NOMO-1 treated with dmso at 0.1 percent for 144 hours (cell line): ENCODE results near the gene NUBPL.
"Not testable (repeated sequence)": the region's sequence is repeated elsewhere in the genome, so short reads cannot be mapped to it uniquely, and the experiment has no call there.

Source experiments
- DNase-seq: peaks from one replicate; lab custom pipeline; 2025; ENCODE audit not compliant: unreplicated experiment; lab: John Stamatoyannopoulos, UW

Gene NUBPL

DNA sequence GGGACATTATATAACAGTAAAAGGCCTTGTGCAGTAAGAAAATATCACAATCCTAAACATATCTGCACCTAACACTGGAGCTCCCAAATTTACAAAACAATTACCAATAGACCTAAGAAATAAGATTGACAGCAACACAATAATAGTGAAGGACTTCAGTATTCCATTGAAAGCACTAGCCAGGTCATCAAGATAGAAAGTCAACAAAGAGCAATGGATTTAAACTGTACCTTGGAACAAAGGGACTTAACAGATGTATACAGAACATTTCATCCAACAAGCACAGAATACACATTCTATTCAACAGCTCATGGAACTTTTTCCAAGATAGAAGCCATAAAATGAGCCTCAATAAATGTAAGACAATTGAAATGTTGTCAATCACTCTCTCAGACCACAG lies 306.4 kb downstream of the NUBPL start:
- DNase-seq, result no peak

DNA sequence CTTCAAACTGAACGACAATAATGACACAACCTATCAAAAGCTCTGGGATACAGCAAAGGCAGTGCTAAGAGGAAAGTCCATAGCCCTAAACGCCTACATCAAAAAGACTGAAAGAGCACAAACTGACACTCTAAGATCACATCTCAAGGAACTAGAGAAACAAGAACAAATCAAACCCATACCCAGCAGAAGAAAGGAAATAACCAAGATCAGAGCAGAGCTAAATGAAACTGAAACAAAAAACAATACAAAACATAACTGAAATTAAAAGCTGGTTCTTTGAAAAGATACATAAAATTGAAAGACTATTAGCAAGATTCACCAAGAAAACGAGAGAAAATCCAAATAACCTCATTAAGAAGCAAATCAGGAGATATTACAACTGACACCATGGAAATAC lies 306.9 kb downstream of the NUBPL start:
- DNase-seq, result not testable (repeated sequence)

DNA sequence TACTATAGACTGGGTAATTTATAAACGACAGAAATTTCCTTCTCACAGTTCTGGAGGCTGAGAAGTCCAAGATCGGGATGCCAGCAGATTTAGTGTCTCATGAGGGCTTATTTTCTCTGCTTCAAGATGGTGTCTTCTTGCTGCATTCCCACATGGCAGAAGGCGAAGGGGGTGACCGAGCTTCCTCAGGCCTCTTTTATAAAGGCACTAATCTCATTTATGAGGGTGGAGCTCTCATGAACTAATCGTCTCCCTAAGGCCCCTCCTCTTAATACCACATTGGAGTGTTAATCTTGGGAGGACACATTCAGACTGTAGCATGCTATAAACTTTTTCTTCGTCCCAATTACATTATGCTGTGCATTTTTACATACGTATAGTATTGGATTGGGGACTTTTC lies 315.5 kb downstream of the NUBPL start:
- no peak for DNase-seq

DNA sequence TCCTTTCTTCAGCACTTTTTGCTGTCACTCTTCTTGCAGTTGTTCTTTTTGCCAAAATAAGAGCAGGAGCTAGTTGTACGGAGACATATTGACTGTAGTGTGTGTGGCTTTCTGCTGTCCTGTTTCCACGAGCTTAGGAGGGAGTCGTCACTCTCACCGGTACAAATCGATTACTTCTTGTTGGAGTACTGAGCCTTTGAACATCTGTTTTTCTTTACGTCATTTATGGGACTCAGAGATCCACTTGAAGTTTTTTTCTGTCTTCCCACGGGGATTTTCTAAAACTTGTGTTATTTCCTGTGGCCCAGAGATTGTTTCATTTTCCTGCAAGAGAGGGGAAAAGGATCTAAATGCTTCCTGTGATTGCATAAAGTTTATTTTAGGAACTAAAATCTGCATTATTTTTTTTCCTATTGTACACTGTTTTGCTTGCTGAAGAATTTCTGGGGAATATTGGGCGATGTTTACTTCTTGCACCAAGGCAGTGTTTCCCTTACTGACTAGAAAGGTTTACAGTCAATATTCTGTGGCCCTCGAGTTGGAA lies 316.1 kb downstream of the NUBPL start:
- no peak for DNase-seq

DNA sequence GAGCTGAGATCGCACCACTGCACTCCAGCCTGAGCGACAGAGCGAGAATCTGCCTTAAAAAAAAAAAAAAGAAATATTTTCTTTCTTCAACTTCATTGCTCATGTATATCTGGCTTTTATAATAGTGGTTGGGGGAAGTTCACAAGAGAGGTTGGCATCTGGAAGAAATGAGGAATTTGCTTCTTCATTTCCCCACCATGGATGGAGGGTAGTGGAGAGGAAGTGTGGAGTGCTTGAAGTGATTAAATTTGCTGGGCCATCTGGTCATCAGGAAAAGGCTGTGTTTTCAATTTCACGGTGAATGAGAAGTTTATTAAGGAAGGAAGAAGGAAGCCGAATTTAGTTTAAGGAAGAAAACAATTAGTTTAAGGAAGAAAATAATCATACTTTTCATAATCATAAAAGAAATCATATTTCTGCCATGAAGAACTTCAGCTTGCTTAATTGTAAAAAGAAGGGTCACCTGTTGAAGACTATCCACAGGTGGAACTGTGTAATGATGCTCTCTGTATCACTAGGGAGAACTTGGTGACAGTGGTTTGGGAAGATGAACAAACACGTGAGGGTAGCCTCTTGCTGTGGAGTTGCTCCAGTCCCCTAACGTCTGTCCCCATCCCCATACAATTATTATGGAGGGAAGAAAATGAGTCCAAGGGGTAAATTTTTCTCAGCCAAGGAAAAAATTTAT lies 318.6 kb downstream of the NUBPL start:
- no peak for DNase-seq

DNA sequence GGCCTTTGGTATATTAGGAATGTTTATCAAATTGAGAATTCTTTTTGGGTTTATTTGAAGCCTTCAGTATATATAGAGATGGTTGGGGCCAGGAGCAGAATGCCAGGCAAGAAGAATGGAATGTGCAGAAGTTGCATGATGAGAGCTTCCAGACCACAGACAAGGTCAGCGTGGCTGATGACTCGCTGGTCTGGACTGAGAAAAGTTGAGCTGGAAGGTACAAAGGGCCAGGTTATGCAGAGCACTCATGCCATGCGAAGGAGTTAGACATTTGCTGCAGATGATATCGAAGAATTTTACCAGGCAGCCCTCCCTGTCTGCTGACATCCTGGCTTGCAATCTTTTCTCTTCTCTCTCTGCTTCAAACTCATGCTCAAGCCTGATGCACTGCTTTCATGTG lies 319.7 kb downstream of the NUBPL start:
- no peak for DNase-seq

DNA sequence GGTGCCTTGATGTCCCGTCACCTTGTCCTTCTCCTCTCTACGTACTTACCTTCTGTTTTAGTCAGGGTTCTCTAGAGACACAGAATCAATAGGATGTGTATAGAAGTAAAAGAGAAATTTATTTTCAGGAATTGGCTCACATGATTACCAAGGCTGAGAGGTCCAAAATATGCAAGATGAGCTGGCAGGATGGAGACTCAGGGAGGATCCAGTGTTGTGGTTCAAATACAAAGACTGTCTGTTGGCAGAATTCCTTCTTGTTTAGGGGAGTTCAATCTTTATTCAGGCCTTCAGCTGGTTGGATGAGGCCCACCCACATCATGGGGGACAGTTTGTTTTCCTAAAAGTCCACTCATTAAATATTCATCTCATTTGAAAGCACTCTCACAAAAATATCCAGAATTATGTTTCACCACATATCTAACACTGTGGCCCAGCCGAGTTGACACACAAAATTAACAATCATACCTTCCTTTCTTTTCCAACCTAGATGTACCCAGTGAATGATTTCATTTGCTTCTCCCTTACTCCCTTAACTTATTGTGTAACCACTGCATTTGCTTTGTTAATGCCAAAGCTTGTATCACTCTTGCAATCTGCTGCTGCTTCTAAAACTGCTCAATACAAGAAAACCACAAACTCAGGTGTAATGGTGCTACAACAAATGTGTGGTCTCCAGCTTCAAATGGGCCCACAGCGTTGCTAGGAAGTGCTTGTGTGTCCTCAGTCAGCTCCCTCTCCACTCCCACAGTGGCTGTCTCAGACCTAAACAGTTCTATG lies 320.5 kb downstream of the NUBPL start:
- DNase-seq, result no peak

DNA sequence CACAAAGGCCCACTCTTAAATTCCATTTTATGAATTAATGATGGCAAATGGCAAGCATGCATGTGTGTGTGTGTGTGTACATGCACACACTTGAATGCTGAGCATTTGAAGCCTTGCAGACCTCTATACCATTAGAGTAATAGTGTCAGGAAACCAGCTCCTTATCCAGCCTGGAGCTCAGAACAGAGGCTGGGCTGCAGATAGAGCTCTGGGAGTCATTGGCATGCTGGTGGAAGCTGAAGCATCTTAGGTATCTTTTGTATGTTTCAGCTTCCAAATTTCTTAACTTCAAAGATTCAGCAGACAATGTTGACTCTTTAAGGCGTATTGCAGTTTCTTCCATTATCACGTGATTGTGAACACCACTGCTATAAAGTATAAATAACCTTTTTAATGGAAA lies 323.0 kb downstream of the NUBPL start:
- DNase-seq, result no peak

DNA sequence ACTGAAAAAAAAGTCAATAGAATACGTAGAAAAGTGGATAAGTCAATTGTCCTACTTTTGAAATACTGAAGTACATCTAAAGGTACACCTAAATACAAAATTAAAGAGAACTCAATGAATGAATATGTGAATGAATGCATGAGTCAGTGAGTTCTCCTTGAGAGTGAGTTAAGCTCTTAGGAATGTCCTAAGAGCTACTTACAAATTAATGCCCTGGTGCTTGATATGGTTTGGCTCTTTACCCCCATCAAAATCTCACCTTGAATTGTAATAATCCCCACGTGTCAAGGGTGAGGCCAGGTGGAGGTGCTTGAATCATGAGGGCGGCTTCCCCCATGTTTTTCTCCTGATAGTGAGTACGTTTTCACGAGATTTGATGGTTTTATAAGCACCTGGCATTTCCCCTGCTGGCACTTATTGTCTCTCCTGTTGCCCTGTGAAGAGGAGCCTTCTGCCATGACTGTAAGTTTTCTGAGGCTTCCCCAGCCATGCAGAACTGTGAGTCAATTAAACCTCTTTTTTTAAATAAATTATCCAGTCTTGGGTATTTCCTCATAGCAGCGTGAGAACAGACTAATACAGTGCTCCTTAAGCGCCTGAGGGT lies 323.7 kb downstream of the NUBPL start:
- DNase-seq, result no peak

DNA sequence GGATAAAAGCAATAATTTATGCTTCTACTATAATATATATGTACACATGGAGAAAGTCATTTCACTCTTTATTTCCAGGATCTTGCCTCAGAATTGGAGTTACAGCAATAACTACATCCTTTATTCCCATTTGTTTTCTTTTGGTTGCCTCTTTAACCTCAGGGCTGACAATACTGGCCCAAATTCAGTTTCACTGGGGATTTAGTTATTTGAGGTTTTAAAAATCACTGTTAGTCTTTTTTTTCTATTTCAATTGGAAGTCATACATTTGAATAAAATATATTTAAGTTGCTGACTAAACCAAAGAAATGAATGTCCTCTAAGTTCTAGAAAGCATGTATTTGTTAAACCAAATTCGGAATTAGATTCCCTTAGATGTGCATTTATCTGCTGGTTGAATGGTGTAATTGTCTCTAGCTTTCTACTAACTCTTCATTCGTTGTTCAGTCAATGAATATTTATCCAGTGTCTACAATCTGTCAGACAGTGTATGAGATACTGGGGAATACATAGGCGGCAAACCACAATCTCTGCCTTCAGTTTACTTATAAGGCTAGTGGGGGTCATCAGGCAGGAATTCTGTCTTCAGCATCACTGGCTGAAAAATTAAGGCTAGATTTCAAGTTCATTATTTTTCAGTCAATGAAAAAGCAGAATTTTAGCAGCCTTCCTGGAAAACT lies 325.1 kb downstream of the NUBPL start:
- DNase-seq, result no peak

DNA sequence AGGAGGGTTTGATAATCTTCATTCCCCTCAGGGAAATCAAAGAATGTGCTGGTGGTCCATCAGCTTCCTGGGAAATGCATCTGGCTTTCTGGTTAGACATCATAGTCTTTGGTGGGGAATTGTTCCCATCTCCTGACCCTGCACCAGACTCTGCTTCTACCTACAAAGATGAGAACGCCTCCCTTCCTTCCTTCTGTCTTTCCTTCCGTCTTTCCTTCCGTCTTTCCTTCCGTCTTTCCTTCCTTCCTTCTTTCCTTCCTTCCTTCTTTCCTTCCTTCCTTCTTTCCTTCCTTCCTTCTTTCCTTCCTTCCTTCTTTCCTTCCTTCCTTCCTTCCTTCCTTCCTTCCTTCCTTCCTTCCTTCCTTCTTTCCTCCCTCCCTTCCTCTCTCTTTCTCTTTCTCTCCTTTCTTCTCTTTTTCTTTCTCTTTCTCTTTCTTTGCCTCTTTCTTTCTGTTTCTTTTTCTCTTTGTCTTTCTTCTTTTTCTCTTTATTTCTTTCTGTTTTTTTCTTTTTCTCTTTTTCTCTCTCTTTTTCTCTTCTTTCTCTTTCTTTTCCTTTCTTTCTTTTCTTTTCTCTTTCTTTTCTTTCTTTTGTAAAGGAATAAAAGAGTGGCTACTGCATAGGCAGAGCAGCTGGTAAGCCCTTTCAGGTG lies 326.9 kb downstream of the NUBPL start:
- DNase-seq, result no peak

DNA sequence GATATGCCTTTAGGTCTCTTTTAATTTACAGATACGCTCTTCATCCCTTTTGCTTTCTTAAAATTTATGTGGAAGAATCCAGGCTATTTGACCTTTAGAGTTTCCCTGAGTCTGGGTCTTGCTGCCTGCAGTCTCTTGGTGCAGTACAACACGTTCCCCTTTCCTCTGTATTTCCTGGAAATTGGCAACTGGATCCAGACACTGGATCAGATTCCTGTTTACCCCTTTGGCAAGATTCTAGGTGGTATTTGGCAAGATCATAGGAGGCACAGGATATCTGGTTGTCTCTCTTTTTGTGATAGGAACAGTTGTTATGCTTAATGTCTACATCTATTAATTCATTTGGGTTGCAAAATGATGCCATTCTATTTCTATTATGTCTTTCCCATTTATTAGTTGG lies 328.1 kb downstream of the NUBPL start:
- no peak for DNase-seq

DNA sequence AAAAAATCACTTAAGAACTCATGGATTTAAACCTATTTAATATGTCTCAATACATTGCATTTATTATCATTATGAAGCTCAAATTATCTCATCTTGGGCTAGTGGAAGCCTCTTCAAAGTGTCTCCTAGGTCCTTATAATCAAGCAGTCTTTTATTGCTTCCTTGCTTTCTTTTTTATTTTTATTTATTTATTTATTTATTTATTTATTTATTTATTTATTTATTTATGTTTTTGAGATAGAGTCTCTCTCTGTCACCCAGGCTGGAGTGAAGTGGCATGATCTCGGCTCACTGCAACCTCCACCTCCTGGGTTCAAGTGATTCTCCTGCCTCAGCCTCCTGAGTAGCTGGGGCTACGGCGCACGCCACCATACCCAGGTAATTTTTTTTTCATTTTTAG lies 329.0 kb downstream of the NUBPL start:
- not testable (repeated sequence) for DNase-seq

DNA sequence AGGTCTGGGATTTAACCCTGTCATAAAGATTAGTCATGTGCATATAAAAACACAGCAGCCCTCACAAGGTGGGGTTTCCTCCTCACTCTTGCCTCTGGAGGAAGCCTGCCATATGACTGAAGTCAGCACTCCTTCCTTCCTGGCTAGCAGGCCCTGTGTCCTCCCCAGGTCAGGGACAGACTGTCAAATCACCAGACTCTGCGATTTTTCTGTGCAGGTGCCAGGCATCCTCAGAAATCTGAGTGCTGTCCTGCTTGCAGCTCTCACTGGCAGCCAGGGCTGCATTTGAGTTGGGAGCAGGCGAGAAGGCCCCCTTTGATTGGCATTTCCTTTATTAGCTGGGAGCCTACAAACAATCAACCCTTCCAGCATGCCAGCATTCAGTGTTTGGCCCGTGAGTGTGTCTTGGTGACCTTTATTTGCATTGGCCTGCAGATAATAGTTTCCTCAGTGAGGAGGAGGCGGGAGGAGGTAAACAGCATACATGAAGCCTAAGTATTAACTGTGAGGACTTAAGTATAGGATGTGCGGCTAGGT lies 332.1 kb downstream of the NUBPL start:
- no peak for DNase-seq

DNA sequence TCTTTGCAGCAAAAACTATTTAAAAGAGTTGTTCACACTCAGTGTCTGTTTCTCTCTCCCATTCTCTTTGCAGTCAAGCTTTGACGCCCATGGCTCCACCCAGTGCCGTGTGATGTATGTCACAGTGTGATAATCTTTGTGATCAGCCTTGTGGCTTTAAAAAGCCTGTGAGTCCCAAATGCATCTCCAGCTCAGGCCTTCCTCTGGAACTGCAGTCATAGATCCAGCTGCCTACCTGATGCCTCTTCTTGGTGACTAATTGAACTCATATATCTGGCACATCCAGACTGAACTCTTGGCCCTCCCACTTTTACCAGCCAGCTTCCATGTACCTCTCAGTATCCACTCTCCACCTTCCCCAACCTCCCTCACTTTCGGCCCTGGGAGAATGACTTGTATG lies 333.1 kb downstream of the NUBPL start:
- DNase-seq, result no peak

DNA sequence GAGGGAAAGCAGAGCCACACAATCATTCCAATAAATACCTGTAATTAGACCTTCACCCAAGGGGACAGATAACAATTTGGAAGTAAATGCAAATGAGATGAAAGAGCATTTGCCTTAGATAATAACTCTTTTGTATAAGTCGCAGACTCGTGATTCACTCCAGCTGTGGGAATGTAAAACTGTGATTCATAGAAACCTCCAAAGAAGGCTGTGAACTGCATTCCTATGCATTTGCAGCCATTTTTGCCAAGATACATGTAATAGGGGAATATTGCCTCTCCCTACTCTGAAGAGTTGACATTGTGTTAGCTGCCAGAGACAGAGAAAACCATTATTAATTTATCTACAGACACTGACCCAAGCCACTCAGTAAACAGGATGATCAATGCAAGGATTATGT lies 334.0 kb downstream of the NUBPL start:
- DNase-seq, result no peak

DNA sequence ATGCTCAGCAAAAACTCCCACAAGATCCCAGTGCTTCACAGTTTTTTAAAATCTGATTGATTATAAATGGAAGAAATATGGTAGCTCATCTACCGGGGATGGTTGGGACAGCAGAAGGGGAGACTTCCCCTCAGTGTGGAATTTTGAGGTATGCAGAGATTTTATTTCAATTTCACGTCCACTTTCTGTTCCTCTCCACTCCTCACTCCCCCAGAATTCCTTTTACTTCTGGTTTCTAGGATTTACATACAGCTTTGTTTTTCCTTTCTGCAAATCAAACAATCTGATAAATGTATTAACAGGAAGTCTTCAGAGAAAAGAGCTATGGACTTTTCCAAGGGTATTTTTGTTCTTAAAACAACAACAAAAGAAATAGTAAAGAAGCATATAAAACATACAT lies 334.4 kb downstream of the NUBPL start:
- no peak for DNase-seq

DNA sequence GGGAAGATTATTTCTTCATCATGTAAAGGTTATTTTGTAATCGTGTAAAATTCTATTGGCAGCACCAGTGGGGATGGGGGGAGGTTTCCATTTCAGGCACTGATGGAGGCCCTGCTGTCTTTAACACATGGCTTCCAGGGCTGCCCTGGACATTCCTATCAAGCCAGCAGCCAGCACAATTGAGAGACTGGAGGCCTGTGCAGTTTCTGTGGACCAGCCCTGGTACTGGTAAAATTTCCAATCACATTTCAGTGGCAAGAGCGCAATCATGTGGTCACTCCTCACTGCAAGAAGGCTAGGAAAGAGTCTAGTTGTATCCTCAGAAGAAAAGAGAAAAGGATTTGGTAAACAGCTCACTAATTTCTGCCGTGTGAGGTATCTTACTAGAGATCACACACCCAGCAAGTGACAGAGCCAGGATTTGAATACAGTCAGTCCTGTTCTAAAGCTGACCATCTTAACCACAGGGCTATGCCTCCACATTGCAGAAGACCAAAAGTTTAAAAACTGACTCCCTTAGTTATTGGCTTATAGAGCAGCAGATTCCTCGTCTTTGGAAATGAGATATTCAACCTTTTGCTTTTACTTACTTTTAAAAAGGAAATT lies 336.5 kb downstream of the NUBPL start:
- DNase-seq, result no peak

DNA sequence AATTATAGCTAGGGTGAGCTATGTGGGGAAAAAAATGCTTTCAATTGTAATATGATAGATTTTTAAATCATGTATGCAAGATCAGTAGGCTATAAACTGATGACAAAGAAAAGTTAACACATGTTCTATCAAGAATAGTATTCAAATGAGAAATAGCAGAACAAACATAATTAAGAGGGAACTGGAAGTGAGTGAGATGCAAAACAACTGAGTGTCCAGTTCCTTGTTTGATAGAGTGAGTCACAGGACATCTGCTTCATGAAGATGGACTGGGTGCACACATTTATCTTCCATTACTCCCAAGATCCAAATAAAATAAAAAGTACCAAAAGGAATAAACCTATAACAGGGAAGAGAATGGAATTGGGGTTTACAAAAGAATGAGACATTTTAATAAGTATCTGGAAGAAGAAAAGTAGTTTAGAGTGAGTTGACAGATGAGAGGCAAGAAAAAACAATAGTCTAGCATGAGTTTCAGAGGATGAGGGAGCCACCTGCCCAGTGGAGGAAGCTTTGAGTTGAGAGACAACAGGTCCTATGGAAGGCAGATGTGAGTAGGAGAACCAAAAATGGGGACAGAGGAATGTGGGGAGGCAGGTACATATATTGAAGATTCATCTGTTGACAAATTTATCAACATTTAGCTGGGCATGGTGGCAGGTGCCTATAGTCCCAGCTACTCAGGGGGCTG lies 337.8 kb downstream of the NUBPL start:
- DNase-seq, result no peak

DNA sequence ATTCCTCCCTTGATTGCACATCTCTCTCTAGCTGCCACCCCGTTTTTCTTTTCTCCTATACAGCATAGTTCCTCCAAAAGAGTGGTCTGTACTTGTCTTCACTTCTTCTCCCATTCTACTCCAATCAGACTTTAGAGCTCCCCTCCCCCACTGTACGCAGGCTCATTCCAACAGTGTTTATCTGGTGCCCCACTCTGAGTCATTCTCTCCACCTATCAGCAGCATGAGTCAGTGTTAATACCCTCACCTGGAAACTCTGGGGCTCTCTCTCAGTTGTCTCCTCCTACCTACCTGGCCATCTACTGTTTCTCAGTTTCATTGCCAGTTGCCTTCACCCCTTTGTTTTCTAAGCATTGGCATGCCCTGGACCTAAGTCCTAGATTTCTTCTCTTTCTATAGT lies 340.8 kb downstream of the NUBPL start:
- no peak for DNase-seq
